Suprapubic skin (tissue), 4 donors: ENCODE results near the gene METTL9.
"Not testable (repeated sequence)": the region's sequence is repeated elsewhere in the genome, so short reads cannot be mapped to it uniquely, and the experiment has no call there.

Source experiments
- POLR2A ChIP-seq, 2 donors: fragments of 450-650 bp; IDR thresholded peaks; one replicate each; pipeline ENCODE4 v1.6.1; 2017; ENCODE audit warnings: antibody characterized with exemption in 2 of 2, mild to moderate bottlenecking in 2 of 2, moderate library complexity in 2 of 2
- POLR2AphosphoS5 ChIP-seq, 3 donors: sonication (generic); formaldehyde crosslinking; IDR thresholded peaks; one replicate each; pipeline ENCODE4 v1.6.1; 2017; ENCODE audit warnings: antibody characterized with exemption in 3 of 3
- TF ChIP-seq, protein P1 (sequence below), 2 donors: fragments of 200-600 bp in 1 of 2; fragments of 450-650 bp in 1 of 2; sonication (generic) in 1 of 2; IDR thresholded peaks; one replicate each; pipeline ENCODE4 v1.5.1; 2016 to 2019; ENCODE audit warnings: antibody characterized with exemption in 2 of 2, mild to moderate bottlenecking in 1 of 2, moderate library complexity in 1 of 2

DNA sequence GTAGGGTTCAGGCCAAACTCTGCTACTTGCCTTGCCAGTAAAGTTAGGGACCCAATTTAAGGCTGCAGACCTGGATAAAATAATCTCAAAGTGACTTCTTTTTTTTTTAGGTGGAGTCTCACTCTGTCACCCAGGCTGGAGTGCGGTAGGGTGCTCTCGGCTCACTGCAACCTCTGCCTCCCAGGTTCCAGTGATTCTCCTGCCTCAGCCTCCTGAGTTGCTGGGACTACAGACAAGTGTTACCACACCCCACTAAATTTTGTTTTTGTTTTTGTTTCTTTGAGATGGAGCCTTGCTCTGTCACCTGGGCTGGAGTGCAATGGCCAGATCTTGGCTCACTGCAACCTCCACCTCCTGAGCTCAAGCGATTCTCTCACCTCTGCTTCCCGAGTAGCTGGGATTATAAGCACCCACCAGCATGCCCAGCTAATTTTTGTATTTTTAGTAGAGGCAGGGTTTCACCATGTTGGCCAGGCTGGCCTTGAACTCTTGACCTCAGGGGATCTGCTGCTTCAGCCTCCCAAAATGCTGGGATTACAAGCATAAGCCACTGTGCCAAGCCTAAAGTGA, 43.3 kb upstream of the METTL9 start:
- TF ChIP-seq, protein P1, sequence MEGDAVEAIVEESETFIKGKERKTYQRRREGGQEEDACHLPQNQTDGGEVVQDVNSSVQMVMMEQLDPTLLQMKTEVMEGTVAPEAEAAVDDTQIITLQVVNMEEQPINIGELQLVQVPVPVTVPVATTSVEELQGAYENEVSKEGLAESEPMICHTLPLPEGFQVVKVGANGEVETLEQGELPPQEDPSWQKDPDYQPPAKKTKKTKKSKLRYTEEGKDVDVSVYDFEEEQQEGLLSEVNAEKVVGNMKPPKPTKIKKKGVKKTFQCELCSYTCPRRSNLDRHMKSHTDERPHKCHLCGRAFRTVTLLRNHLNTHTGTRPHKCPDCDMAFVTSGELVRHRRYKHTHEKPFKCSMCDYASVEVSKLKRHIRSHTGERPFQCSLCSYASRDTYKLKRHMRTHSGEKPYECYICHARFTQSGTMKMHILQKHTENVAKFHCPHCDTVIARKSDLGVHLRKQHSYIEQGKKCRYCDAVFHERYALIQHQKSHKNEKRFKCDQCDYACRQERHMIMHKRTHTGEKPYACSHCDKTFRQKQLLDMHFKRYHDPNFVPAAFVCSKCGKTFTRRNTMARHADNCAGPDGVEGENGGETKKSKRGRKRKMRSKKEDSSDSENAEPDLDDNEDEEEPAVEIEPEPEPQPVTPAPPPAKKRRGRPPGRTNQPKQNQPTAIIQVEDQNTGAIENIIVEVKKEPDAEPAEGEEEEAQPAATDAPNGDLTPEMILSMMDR (IDR thresholded peaks at IDR 0.05): not testable (repeated sequence)
- not testable (repeated sequence) for TF ChIP-seq POLR2AphosphoS5, POLR2A (IDR thresholded peaks at IDR 0.05)
